ENCODE data around the gene FAM9A.
"Not testable (repeated sequence)": the region's sequence is repeated elsewhere in the genome, so short reads cannot be mapped to it uniquely, and the experiment has no call there.

Gene FAM9A

GRCh38 chrX:8808661-8809060 is 7.5 kb upstream of the FAM9A start:
- Histone ChIP-seq H3K27ac (ENCODE audit: low read depth, low read length) (no peak overlapping the region), H3K79me2 (ENCODE audit: control insufficient read depth, low read length) (no peaks in the 10 kb centered on the region), H3K4me1 (ENCODE audit: control insufficient read depth, low read length) (no peaks in the 10 kb centered on the region), H3K9me3 (ENCODE audit: control insufficient read depth, insufficient read depth, low read length) (no peaks in the 10 kb centered on the region), H4K20me1 (ENCODE audit: control insufficient read depth, insufficient read depth, low read depth, low read length) (no peaks in the 10 kb centered on the region), H3K36me3 (ENCODE audit: control insufficient read depth, low read length) (no peaks in the 10 kb centered on the region), H3K4me2 (ENCODE audit: low read length) (no peak overlapping the region), H3K9me2 (replicated peaks; ENCODE audit: control insufficient read depth, low read length) (no peaks in the 10 kb centered on the region), H3K4me3 (ENCODE audit: low read length) (no peak overlapping the region), H3F3A (ENCODE audit: control insufficient read depth, insufficient read depth) (no peaks in the 10 kb centered on the region), H3K27me3 (ENCODE audit: control insufficient read depth, low read length) (no peaks in the 10 kb centered on the region)
- TF ChIP-seq EZH2phosphoT487 (IDR thresholded peaks at IDR 0.05; ENCODE audit: borderline replicate concordance, low read length) (no peak), CTCF (IDR thresholded peaks at IDR 0.05; ENCODE audit: low read depth, low read length, poor library complexity, severe bottlenecking) (no peak)

GRCh38 chrX:8805974-8806373 is 4.8 kb upstream of the FAM9A start:
- no peaks in the 10 kb centered on the region for H4K20me1 ChIP-seq (ENCODE audit: control insufficient read depth, insufficient read depth, low read depth, low read length)
- TF ChIP-seq EZH2phosphoT487 (IDR thresholded peaks at IDR 0.05; ENCODE audit: borderline replicate concordance, low read length) (no peak), CTCF (IDR thresholded peaks at IDR 0.05; ENCODE audit: low read depth, low read length, poor library complexity, severe bottlenecking) (no peak)
- H3K9me3 ChIP-seq (ENCODE audit: control insufficient read depth, insufficient read depth, low read length), result no peaks in the 10 kb centered on the region
- H3K4me3 ChIP-seq (ENCODE audit: low read length), result no peak overlapping the region
- H3K79me2 ChIP-seq (ENCODE audit: control insufficient read depth, low read length), result no peaks in the 10 kb centered on the region
- no peaks in the 10 kb centered on the region for H3K9me2 ChIP-seq (replicated peaks; ENCODE audit: control insufficient read depth, low read length)
- no peaks in the 10 kb centered on the region for H3K27me3 ChIP-seq (ENCODE audit: control insufficient read depth, low read length)
- no peaks in the 10 kb centered on the region for H3K36me3 ChIP-seq (ENCODE audit: control insufficient read depth, low read length)
- H3K4me2 ChIP-seq (ENCODE audit: low read length), result no peak overlapping the region
- no peaks in the 10 kb centered on the region for H3K4me1 ChIP-seq (ENCODE audit: control insufficient read depth, low read length)
- no peaks in the 10 kb centered on the region for H3F3A ChIP-seq (ENCODE audit: control insufficient read depth, insufficient read depth)
- H3K27ac ChIP-seq (ENCODE audit: low read depth, low read length), result no peak overlapping the region

GRCh38 chrX:8805046-8805445 is 3.9 kb upstream of the FAM9A start:
- Histone ChIP-seq H3F3A (ENCODE audit: control insufficient read depth, insufficient read depth) (no peaks in the 10 kb centered on the region), H3K4me2 (ENCODE audit: low read length) (no peak overlapping the region), H3K27ac (ENCODE audit: low read depth, low read length) (no peak overlapping the region), H3K9me3 (ENCODE audit: control insufficient read depth, insufficient read depth, low read length) (no peaks in the 10 kb centered on the region), H4K20me1 (ENCODE audit: control insufficient read depth, insufficient read depth, low read depth, low read length) (no peaks in the 10 kb centered on the region), H3K27me3 (ENCODE audit: control insufficient read depth, low read length) (no peaks in the 10 kb centered on the region), H3K9me2 (replicated peaks; ENCODE audit: control insufficient read depth, low read length) (no peaks in the 10 kb centered on the region), H3K79me2 (ENCODE audit: control insufficient read depth, low read length) (no peaks in the 10 kb centered on the region), H3K36me3 (ENCODE audit: control insufficient read depth, low read length) (no peaks in the 10 kb centered on the region), H3K4me1 (ENCODE audit: control insufficient read depth, low read length) (no peaks in the 10 kb centered on the region), H3K4me3 (ENCODE audit: low read length) (no peak overlapping the region)
- TF ChIP-seq CTCF (IDR thresholded peaks at IDR 0.05; ENCODE audit: low read depth, low read length, poor library complexity, severe bottlenecking) (no peak), EZH2phosphoT487 (IDR thresholded peaks at IDR 0.05; ENCODE audit: borderline replicate concordance, low read length) (no peak)

- Histone ChIP-seq H3K79me2 (ENCODE audit: control insufficient read depth, low read length) (no peaks in the 10 kb centered on the region), H3K27ac (ENCODE audit: low read depth, low read length) (no peak overlapping the region), H3K4me1 (ENCODE audit: control insufficient read depth, low read length) (no peaks in the 10 kb centered on the region), H3K4me2 (ENCODE audit: low read length) (no peak overlapping the region), H3K4me3 (ENCODE audit: low read length) (no peak overlapping the region), H3K27me3 (ENCODE audit: control insufficient read depth, low read length) (no peaks in the 10 kb centered on the region), H3F3A (ENCODE audit: control insufficient read depth, insufficient read depth) (no peaks in the 10 kb centered on the region), H4K20me1 (ENCODE audit: control insufficient read depth, insufficient read depth, low read depth, low read length) (no peaks in the 10 kb centered on the region), H3K36me3 (ENCODE audit: control insufficient read depth, low read length) (no peaks in the 10 kb centered on the region), H3K9me3 (ENCODE audit: control insufficient read depth, insufficient read depth, low read length) (no peaks in the 10 kb centered on the region), H3K9me2 (replicated peaks; ENCODE audit: control insufficient read depth, low read length) (no peaks in the 10 kb centered on the region)
- no peak for TF ChIP-seq CTCF (IDR thresholded peaks at IDR 0.05; ENCODE audit: low read depth, low read length, poor library complexity, severe bottlenecking)
- TF ChIP-seq EZH2phosphoT487 (IDR thresholded peaks at IDR 0.05; ENCODE audit: borderline replicate concordance, low read length), result no peak
Measured at GRCh38 chrX:8803326-8803725, 2.1 kb upstream of the FAM9A start.

GRCh38 chrX:8800351-8800750 is 832 bp downstream of the FAM9A start:
- not testable (repeated sequence) for H4K20me1 ChIP-seq (ENCODE audit: control insufficient read depth, insufficient read depth, low read depth, low read length); H3K9me2 ChIP-seq (replicated peaks; ENCODE audit: control insufficient read depth, low read length); H3K4me2 ChIP-seq (ENCODE audit: low read length); H3K4me1 ChIP-seq (ENCODE audit: control insufficient read depth, low read length); H3K36me3 ChIP-seq (ENCODE audit: control insufficient read depth, low read length); H3K79me2 ChIP-seq (ENCODE audit: control insufficient read depth, low read length); H3F3A ChIP-seq (ENCODE audit: control insufficient read depth, insufficient read depth); H3K27me3 ChIP-seq (ENCODE audit: control insufficient read depth, low read length); H3K9me3 ChIP-seq (ENCODE audit: control insufficient read depth, insufficient read depth, low read length); H3K4me3 ChIP-seq (ENCODE audit: low read length); H3K27ac ChIP-seq (ENCODE audit: low read depth, low read length)
